GM21360 (cell line): ENCODE measurements around the gene ADORA2A.
"Not testable (repeated sequence)": the region's sequence is repeated elsewhere in the genome, so short reads cannot be mapped to it uniquely, and the experiment has no call there.

Experiments
- ATAC-seq: cut with Tn5 transposase; IDR thresholded peaks from one replicate; pipeline ENCODE4 v1.9.1; 2021; ENCODE audit warnings: mild to moderate bottlenecking, moderate library complexity; ENCODE audit not compliant: unreplicated experiment

Gene ADORA2A

GRCh38 chr22:24482575-24482974 is 55.2 kb downstream of the ADORA2A start:
- no peak for ATAC-seq

DNA sequence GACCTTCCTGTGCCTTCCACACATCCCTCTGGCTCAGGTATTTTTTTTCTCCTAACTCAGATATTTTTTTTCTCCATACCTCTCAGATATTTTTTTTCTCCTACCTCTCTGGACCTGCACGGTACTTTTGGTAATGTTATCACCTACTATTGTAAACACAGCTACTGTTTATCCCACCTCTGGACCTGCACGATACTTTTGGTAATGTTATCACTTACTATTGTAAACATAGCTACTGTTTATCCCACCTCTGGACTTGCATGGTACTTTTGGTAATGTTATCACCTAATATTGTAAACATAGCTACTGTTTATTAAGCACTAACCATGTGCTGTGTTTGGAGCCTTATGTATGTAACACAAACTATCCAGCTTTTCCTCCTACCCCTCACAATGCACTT is 55.6 kb downstream of the ADORA2A start:
- no peak for ATAC-seq

DNA sequence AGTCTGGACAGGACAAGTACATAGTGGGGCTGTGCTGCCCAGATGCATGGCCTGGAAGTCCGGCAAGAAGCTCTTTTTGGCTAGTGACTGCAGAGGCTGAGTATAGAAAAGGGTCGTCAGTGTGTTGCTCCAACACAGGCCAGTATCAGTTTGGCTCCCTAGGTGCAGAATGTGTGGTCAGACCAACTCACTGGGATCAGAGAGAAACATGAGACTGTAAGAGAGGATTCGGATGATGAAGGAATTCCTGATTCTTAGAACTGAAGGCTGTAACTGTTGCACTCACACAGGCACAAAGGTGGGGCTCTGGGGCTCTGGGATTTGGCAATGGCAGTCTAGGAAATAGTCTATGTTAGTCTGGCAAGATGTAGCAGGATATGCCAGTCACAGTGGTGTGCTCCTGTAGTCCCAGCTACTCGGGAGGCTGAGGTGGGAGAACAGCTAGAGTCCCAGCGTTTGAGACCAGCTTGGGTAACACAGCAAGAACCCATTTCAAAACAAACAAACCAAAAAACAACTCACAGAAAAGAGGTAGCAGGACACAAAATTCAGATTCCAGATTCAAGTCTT is 56.7 kb downstream of the ADORA2A start:
- no peak for ATAC-seq

- no peak for ATAC-seq
Measured at GRCh38 chr22:24485170-24485569, 57.8 kb downstream of the ADORA2A start.

- no peak for ATAC-seq
Measured at GRCh38 chr22:24485608-24486007, 58.2 kb downstream of the ADORA2A start.

DNA sequence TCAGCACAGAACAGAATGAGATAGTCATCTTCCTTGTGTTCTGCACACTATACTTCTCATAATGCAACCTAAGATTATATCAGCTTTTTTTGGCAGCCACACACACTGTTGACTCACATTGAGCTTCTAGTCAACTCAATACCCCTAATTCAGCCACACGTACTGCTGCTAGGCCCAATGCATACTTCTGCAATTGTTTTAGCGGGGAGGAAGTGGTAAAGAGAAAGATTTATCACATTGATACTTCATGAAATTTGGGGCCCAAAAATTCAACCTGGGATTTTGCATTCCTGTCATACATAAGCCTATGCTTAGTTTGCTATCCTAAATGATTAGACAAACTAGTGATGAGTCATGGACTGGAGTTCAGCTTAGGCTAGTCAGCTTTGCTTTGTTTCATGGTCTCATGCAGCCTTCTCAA is 59.1 kb downstream of the ADORA2A start:
- no peak for ATAC-seq

DNA sequence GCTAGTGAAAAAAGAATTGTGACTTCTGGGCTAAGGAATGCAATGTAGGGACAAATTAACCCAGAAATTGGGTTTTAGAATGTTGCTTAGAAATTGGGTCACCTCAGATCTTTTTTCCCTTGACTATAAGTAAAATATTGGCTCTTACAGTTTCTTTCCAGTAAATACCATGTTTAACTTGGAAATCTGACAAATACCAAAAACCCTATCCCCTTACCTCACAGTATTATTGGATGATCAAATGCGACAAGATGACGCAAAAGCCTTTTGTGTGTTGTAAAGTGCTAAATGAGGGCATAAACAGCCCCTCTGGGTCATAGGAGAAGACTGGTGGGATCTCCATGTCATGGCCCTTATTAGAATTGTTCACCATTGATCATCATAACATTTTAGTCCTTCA is 61.6 kb downstream of the ADORA2A start:
- no peak for ATAC-seq

DNA sequence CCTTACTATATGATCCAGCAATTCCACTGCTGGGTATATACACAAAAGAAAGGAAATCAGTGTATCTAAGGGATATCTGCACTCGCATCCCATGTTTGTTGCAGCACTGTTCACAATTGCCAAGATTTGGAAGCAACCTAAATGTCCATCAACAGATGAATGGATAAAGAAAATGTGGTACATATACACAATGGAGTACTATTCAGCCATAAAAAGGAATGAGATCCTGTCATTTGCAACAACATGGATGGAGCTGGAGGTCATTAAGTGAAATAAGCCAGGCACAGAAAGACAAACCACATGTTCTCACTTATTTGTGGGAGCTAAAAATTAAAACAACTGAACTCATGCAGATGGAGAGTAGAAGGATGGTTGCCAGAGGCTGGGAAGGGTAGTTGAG is 62.0 kb downstream of the ADORA2A start:
- ATAC-seq = not testable (repeated sequence)
